Vagina (tissue), 2 donors: ENCODE measurements around the gene MAD1L1. TPM values are rescaled to one million over a fixed set of nuclear protein-coding genes. Genes with fewer than 3 reads are reported as not detected.

ENCODE experiments used
- DNase-seq, 2 donors: peaks; one replicate each; pipeline ENCODE4 v3.0.0-alpha.2; 2017; ENCODE audit errors: extremely low spot score in 2 of 2
- H3K27ac ChIP-seq: fragments of 200-600 bp; sonication (generic); one replicate; pipeline ENCODE4 v1.5.1; 2019
- H3K27me3 ChIP-seq: fragments of 200-600 bp; sonication (generic); one replicate; pipeline ENCODE4 v1.5.1; 2019
- H3K36me3 ChIP-seq, 2 donors: fragments of 200-600 bp; sonication (generic); one replicate each; pipeline ENCODE4 v1.5.1; 2017 to 2019
- H3K4me1 ChIP-seq: fragments of 200-600 bp; sonication (generic); one replicate; pipeline ENCODE4 v1.5.1; 2019
- H3K4me3 ChIP-seq, 2 donors: fragments of 200-600 bp; sonication (generic); 1 replicate in 1 of 2; 2 replicates in 1 of 2; pipeline ENCODE4 v1.5.1; 2016 to 2019
- H3K9me3 ChIP-seq: fragments of 200-600 bp; sonication (generic); one replicate; pipeline ENCODE4 v1.5.1; 2019
- CTCF ChIP-seq, 3 experiments: fragments of 450-650 bp in 2 of 3; fragments of 200-600 bp in 1 of 3; sonication (generic) in 1 of 3; IDR thresholded peaks; one replicate each; pipeline ENCODE4 v1.5.1; 2017 to 2019; ENCODE audit warnings: antibody characterized with exemption in 3 of 3, mild to moderate bottlenecking in 2 of 3, moderate library complexity in 2 of 3
- POLR2A ChIP-seq, 2 donors: fragments of 450-650 bp; IDR thresholded peaks; one replicate each; pipeline ENCODE4 v1.6.1; 2017; ENCODE audit warnings: antibody characterized with exemption in 2 of 2, mild to moderate bottlenecking in 2 of 2, moderate library complexity in 2 of 2
- POLR2AphosphoS5 ChIP-seq, 2 donors: sonication (generic); formaldehyde crosslinking; IDR thresholded peaks; one replicate each; pipeline ENCODE4 v1.9.0; 2017; ENCODE audit warnings: antibody characterized with exemption in 2 of 2, mild to moderate bottlenecking in 2 of 2, low read depth in 1 of 2; ENCODE audit not compliant: insufficient read depth in 1 of 2
- intact Hi-C: fragments of 100-400 bp; cut with DNase I; formaldehyde crosslinking; loops from one replicate; pipeline ENCODE4 v1.15.1; 2023
- total RNA-seq: library from RNA; depleted of rRNA; stranded (reverse); fragments of >200 nt; gene quantifications from one replicate; pipeline ENCODE4 v1.2.3, GENCODE V29; 2016

MAD1L1 gene
- total RNA-seq, 1 donor from 2014 or later = 62.4 TPM

GRCh38 chr7:1995426-1995825 lies 237.3 kb downstream of the MAD1L1 start:
- DNase-seq = no peak
- Histone ChIP-seq H3K27ac (no peak overlapping the region), H3K4me1 (peaks cover 10% of the 10 kb centered on the region), H3K36me3 (no peaks in the 10 kb centered on the region), H3K27me3 (no peaks in the 10 kb centered on the region), H3K9me3 (no peaks in the 10 kb centered on the region), H3K4me3 (no peak overlapping the region)
- intact Hi-C loops = no loop called here
- TF ChIP-seq CTCF (IDR thresholded peaks at IDR 0.05) (no peak), POLR2A (IDR thresholded peaks at IDR 0.05) (no peak), POLR2AphosphoS5 (IDR thresholded peaks at IDR 0.05; ENCODE audit: insufficient read depth in 1 of 2, low read depth in 1 of 2) (no peak)

GRCh38 chr7:1994931-1995330 lies 237.8 kb downstream of the MAD1L1 start:
- Histone ChIP-seq H3K4me3 (no peak overlapping the region), H3K27ac (no peak overlapping the region), H3K36me3 (no peaks in the 10 kb centered on the region), H3K27me3 (no peaks in the 10 kb centered on the region), H3K9me3 (no peaks in the 10 kb centered on the region), H3K4me1 (peaks cover 15% of the 10 kb centered on the region)
- intact Hi-C loops = no loop called here
- DNase-seq = no peak
- TF ChIP-seq CTCF (IDR thresholded peaks at IDR 0.05) = no peak
- no peak for TF ChIP-seq POLR2AphosphoS5 (IDR thresholded peaks at IDR 0.05; ENCODE audit: insufficient read depth in 1 of 2, low read depth in 1 of 2)
- no peak for TF ChIP-seq POLR2A (IDR thresholded peaks at IDR 0.05)

- Histone ChIP-seq H3K36me3 (no peaks in the 10 kb centered on the region), H3K27ac (no peak overlapping the region), H3K4me3 (no peak overlapping the region), H3K27me3 (no peaks in the 10 kb centered on the region), H3K4me1 (peaks cover 15% of the 10 kb centered on the region), H3K9me3 (no peaks in the 10 kb centered on the region)
- no peak for TF ChIP-seq CTCF (IDR thresholded peaks at IDR 0.05)
- intact Hi-C loops = no loop called here
- no peak for DNase-seq
These were observed 238.7 kb downstream of the MAD1L1 start for GRCh38 chr7:1993776-1994740.

GRCh38 chr7:1993031-1993695 lies 239.6 kb downstream of the MAD1L1 start:
- H3K9me3 ChIP-seq = no peaks in the 10 kb centered on the region
- intact Hi-C loops = no loop called here
- no peaks in the 10 kb centered on the region for H3K27me3 ChIP-seq
- H3K27ac ChIP-seq = no peak overlapping the region
- H3K4me3 ChIP-seq = no peak overlapping the region
- TF ChIP-seq CTCF (IDR thresholded peaks at IDR 0.05) (no peak), POLR2A (IDR thresholded peaks at IDR 0.05) (no peak), POLR2AphosphoS5 (IDR thresholded peaks at IDR 0.05; ENCODE audit: insufficient read depth in 1 of 2, low read depth in 1 of 2) (no peak)
- DNase-seq = no peak
- H3K36me3 ChIP-seq = no peaks in the 10 kb centered on the region
- peaks cover 15% of the 10 kb centered on the region for H3K4me1 ChIP-seq

- Histone ChIP-seq H3K9me3 (no peaks in the 10 kb centered on the region), H3K4me3 (no peak overlapping the region), H3K36me3 (no peaks in the 10 kb centered on the region), H3K27me3 (no peaks in the 10 kb centered on the region), H3K4me1 (peaks cover 15% of the 10 kb centered on the region), H3K27ac (no peak overlapping the region)
- DNase-seq = no peak
- intact Hi-C loops = no loop called here
- no peak for TF ChIP-seq POLR2AphosphoS5 (IDR thresholded peaks at IDR 0.05; ENCODE audit: insufficient read depth in 1 of 2, low read depth in 1 of 2)
- TF ChIP-seq POLR2A (IDR thresholded peaks at IDR 0.05) = no peak
- no peak for TF ChIP-seq CTCF (IDR thresholded peaks at IDR 0.05)
These were observed 240.2 kb downstream of the MAD1L1 start for GRCh38 chr7:1992554-1992953.
